ENCODE results near the gene COL23A1. TPM values are rescaled to one million over a fixed set of nuclear protein-coding genes. Genes with fewer than 3 reads are reported as not detected.

The COL23A1 gene
- total and polyA plus RNA-seq, 8 donors, result 0.52 to 9.5 (median 7.5) TPM

- Histone ChIP-seq H3K9me3 (no peaks in the 10 kb centered on the region), H3K27ac (no peak overlapping the region), H3K27me3 (peaks cover 0 to 12% of the 10 kb centered on the region in 2 donors), H3K4me1 (peaks cover 12 to 29% of the 10 kb centered on the region in 2 donors), H3K4me3 (no peak overlapping the region), H3K36me3 (no peaks in the 10 kb centered on the region)
- intact Hi-C loops (cut with DNase I), result no loop called here
- no peak for TF ChIP-seq CTCF (IDR thresholded peaks at IDR 0.05)
- ATAC-seq, result no peak
- peak in 1 of 4 donors; percentile 42 for DNase-seq
These were observed 261.1 kb downstream of the COL23A1 start for GRCh38 chr5:178328826-178329730.

- Histone ChIP-seq H3K27ac (no peak overlapping the region), H3K4me3 (no peak overlapping the region), H3K9me3 (no peaks in the 10 kb centered on the region), H3K36me3 (no peaks in the 10 kb centered on the region), H3K27me3 (peaks cover 0 to 21% of the 10 kb centered on the region in 2 donors), H3K4me1 (peaks cover 12 to 29% of the 10 kb centered on the region in 2 donors)
- DNase-seq, result peak in 1 of 4 donors; percentile 64
- ATAC-seq, result no peak
- TF ChIP-seq CTCF (IDR thresholded peaks at IDR 0.05), result no peak
- intact Hi-C loops (cut with DNase I), result no loop called here
These were observed 262.1 kb downstream of the COL23A1 start for GRCh38 chr5:178327931-178328711.

GRCh38 chr5:178327446-178327845 is 262.7 kb downstream of the COL23A1 start:
- Histone ChIP-seq H3K4me3 (no peak overlapping the region), H3K36me3 (no peaks in the 10 kb centered on the region), H3K27ac (no peak overlapping the region), H3K4me1 (peaks cover 12 to 29% of the 10 kb centered on the region in 2 donors), H3K27me3 (peaks cover 0 to 23% of the 10 kb centered on the region in 2 donors), H3K9me3 (no peaks in the 10 kb centered on the region)
- DNase-seq (no peak), ATAC-seq (no peak)
- intact Hi-C loops (cut with DNase I), result no loop called here
- no peak for TF ChIP-seq CTCF (IDR thresholded peaks at IDR 0.05)

- Histone ChIP-seq H3K36me3 (no peaks in the 10 kb centered on the region), H3K4me1 (peaks cover 3 to 21% of the 10 kb centered on the region in 2 donors), H3K27me3 (peaks cover 0 to 23% of the 10 kb centered on the region in 2 donors), H3K4me3 (no peak overlapping the region), H3K9me3 (no peaks in the 10 kb centered on the region), H3K27ac (peak overlapping the region in 1 of 2 donors; percentile 13)
- TF ChIP-seq CTCF (IDR thresholded peaks at IDR 0.05), result no peak
- intact Hi-C loops (cut with DNase I), result no loop called here
- ATAC-seq (no peak), DNase-seq (no peak)
These were observed 263.8 kb downstream of the COL23A1 start for GRCh38 chr5:178326374-178326715.
